Liver (tissue), 9 donors: ENCODE measurements around the gene CTXND1. TPM values are rescaled to one million over a fixed set of nuclear protein-coding genes. Genes with fewer than 3 reads are reported as not detected.

ENCODE experiments used
- DNase-seq: peaks from one replicate; pipeline ENCODE4 v3.0.0-alpha.2; 2017; ENCODE audit warnings: low spot score
- H3K27ac ChIP-seq, 2 donors: one replicate each; pipeline ENCODE4 v1.7.0; 2013; ENCODE audit warnings: inconsistent platforms in 2 of 2, low read length in 2 of 2, control low read depth in 1 of 2, low read depth in 1 of 2, mild to moderate bottlenecking in 1 of 2
- H3K27me3 ChIP-seq, 4 donors: one replicate each; pipeline versions ENCODE4 v1.6.1 to v1.7.0; 2013; ENCODE audit warnings: low read length in 3 of 4, inconsistent platforms in 1 of 4, mild to moderate bottlenecking in 1 of 4, moderate library complexity in 1 of 4; ENCODE audit not compliant: control insufficient read depth in 4 of 4, insufficient read depth in 4 of 4
- H3K36me3 ChIP-seq, 4 donors: one replicate each; pipeline versions ENCODE4 v1.6.1 to v1.7.0; 2013; ENCODE audit warnings: low read length in 3 of 4, mild to moderate bottlenecking in 3 of 4, low read depth in 1 of 4, moderate library complexity in 1 of 4; ENCODE audit not compliant: control insufficient read depth in 4 of 4, insufficient read depth in 3 of 4
- H3K4me1 ChIP-seq, 4 donors: one replicate each; pipeline versions ENCODE4 v1.6.1 to v1.7.0; 2013; ENCODE audit warnings: low read length in 3 of 4, mild to moderate bottlenecking in 3 of 4, moderate library complexity in 1 of 4; ENCODE audit not compliant: control insufficient read depth in 4 of 4, insufficient read depth in 4 of 4
- H3K4me3 ChIP-seq, 3 donors: one replicate each; pipeline versions ENCODE4 v1.6.1 to v1.7.0; 2013; ENCODE audit warnings: low read length in 3 of 3, control low read depth in 1 of 3, low read depth in 1 of 3, mild to moderate bottlenecking in 1 of 3
- H3K9ac ChIP-seq, 2 donors: one replicate each; pipeline ENCODE4 v1.7.0; 2013; ENCODE audit warnings: low read length in 2 of 2, mild to moderate bottlenecking in 2 of 2, moderate library complexity in 2 of 2, control low read depth in 1 of 2, low read depth in 1 of 2
- H3K9me3 ChIP-seq, 4 donors: one replicate each; pipeline versions ENCODE4 v1.6.1 to v1.7.0; 2013; ENCODE audit warnings: low read length in 3 of 4; ENCODE audit not compliant: control insufficient read depth in 4 of 4
- ATF3 ChIP-seq: IDR thresholded peaks from 2 replicates; pipeline ENCODE4 v1.6.1; 2016; ENCODE audit warnings: antibody characterized with exemption
- EGR1 ChIP-seq, 2 donors: IDR thresholded peaks; 2 replicates each; pipeline ENCODE4 v1.6.1; 2016 to 2018; ENCODE audit warnings: antibody characterized with exemption in 2 of 2, low read depth in 2 of 2
- FOXA1 ChIP-seq: IDR thresholded peaks from 2 replicates; pipeline ENCODE4 v1.6.1; 2016; ENCODE audit warnings: antibody characterized with exemption
- GABPA ChIP-seq, 2 donors: IDR thresholded peaks in 1 of 2; conservative IDR thresholded peaks in 1 of 2; 2 replicates each; pipeline ENCODE4 v1.6.1; 2016; ENCODE audit warnings: antibody characterized with exemption in 2 of 2, mild to moderate bottlenecking in 1 of 2, moderate library complexity in 1 of 2
- HNF4A ChIP-seq, 2 donors: conservative IDR thresholded peaks; 2 replicates each; pipeline ENCODE4 v1.6.1; 2016; ENCODE audit warnings: antibody characterized with exemption in 2 of 2, mild to moderate bottlenecking in 2 of 2
- JUND ChIP-seq, 2 donors: IDR thresholded peaks; 2 replicates each; pipeline ENCODE4 v1.6.1; 2016; ENCODE audit warnings: antibody characterized with exemption in 2 of 2
- MAX ChIP-seq: IDR thresholded peaks from 2 replicates; pipeline ENCODE4 v1.6.1; 2016; ENCODE audit warnings: antibody characterized with exemption
- NR2F2 ChIP-seq: IDR thresholded peaks from 2 replicates; pipeline ENCODE4 v1.6.1; 2016; ENCODE audit warnings: antibody characterized with exemption
- RAD21 ChIP-seq, 2 donors: IDR thresholded peaks; 2 replicates each; pipeline ENCODE4 v1.6.1; 2016; ENCODE audit warnings: antibody characterized with exemption in 2 of 2, mild to moderate bottlenecking in 2 of 2
- REST ChIP-seq: IDR thresholded peaks from 2 replicates; pipeline ENCODE4 v1.6.1; 2016; ENCODE audit warnings: antibody characterized with exemption, mild to moderate bottlenecking
- SP1 ChIP-seq: IDR thresholded peaks from 2 replicates; pipeline ENCODE4 v1.6.1; 2018; ENCODE audit warnings: antibody characterized with exemption, mild to moderate bottlenecking
- TAF1 ChIP-seq: conservative IDR thresholded peaks from 2 replicates; pipeline ENCODE4 v1.6.1; 2016; ENCODE audit warnings: antibody characterized with exemption, mild to moderate bottlenecking
- YY1 ChIP-seq: IDR thresholded peaks from 2 replicates; pipeline ENCODE4 v1.6.1; 2016; ENCODE audit warnings: antibody characterized with exemption, mild to moderate bottlenecking
- ZBTB33 ChIP-seq: IDR thresholded peaks from 2 replicates; pipeline ENCODE4 v1.6.1; 2016; ENCODE audit warnings: antibody characterized with exemption
- WGBS: extraction: QIAGEN DNeasy Blood & Tissue Kit; methylation state at CpG from one replicate; pipeline ENCODE4 v1.1.7; 2013; 5-methylcytosine and 5-hydroxymethylcytosine counted together
- polyA plus RNA-seq, 2 donors: library from polyadenylated mRNA; stranded (reverse) in 1 of 2; unstranded in 1 of 2; fragments of 200-250 nt in 1 of 2; fragments of >200 nt in 1 of 2; fragmentation: Nextera tagmentation in 1 of 2; extraction: Ambion mirVana in 1 of 2; gene quantifications; one replicate each; pipeline versions ENCODE4 v1.2.1 to v1.2.3, GENCODE V29; 2013 to 2015
- total RNA-seq, 2 donors: library from RNA; depleted of rRNA; stranded (reverse); fragments of >200 nt; gene quantifications; one replicate each; pipeline ENCODE4 v1.2.3, GENCODE V29; 2014
- donor health status: healthy.
- donor health status: healthy.
- donor health status: healthy.
- donor health status: healthy.
- donor health status: healthy.

The CTXND1 gene
- total and polyA plus RNA-seq, 4 donors = 2.9 to 4.1 (median 3.1) TPM

GRCh38 chr15:80186597-80186996 is 65.4 kb downstream of the CTXND1 start:
- Histone ChIP-seq H3K9me3 (no peaks in the 10 kb centered on the region), H3K9ac (no peak overlapping the region), H3K4me1 (no peaks in the 10 kb centered on the region), H3K27ac (no peak overlapping the region), H3K4me3 (no peak overlapping the region), H3K36me3 (peaks cover 19 to 65% (median 50%) of the 10 kb centered on the region in 4 donors), H3K27me3 (no peaks in the 10 kb centered on the region)
- TF ChIP-seq EGR1 (IDR thresholded peaks at IDR 0.05; ENCODE audit: low read depth in 2 of 2) = no peak
- no peak for TF ChIP-seq YY1
- TF ChIP-seq MAX = no peak
- TF ChIP-seq HNF4A (conservative IDR thresholded peaks at IDR 0.05) = no peak
- TF ChIP-seq GABPA (IDR thresholded peaks at IDR 0.05 in 1 of 2, conservative IDR thresholded peaks at IDR 0.05 in 1 of 2) = no peak
- TF ChIP-seq RAD21 (IDR thresholded peaks at IDR 0.05) = no peak
- TF ChIP-seq NR2F2 = no peak
- TF ChIP-seq ATF3 = no peak
- no peak for TF ChIP-seq ZBTB33
- no peak for TF ChIP-seq TAF1
- WGBS = 98% methylated on average over 1 of the region's 1 CpG
- DNase-seq = no peak

GRCh38 chr15:80186066-80186465 is 65.9 kb downstream of the CTXND1 start:
- H3K27ac ChIP-seq = no peak overlapping the region
- H3K9ac ChIP-seq = no peak overlapping the region
- no peaks in the 10 kb centered on the region for H3K4me1 ChIP-seq
- H3K36me3 ChIP-seq = peaks cover 19 to 69% (median 55%) of the 10 kb centered on the region in 4 donors
- DNase-seq = no peak
- H3K4me3 ChIP-seq = no peak overlapping the region
- no peaks in the 10 kb centered on the region for H3K9me3 ChIP-seq
- 98% methylated on average over 7 of the region's 7 CpGs for WGBS
- H3K27me3 ChIP-seq = no peaks in the 10 kb centered on the region
- no peak for TF ChIP-seq HNF4A (conservative IDR thresholded peaks at IDR 0.05)

GRCh38 chr15:80185152-80185551 is 66.9 kb downstream of the CTXND1 start:
- H3K27ac ChIP-seq = no peak overlapping the region
- DNase-seq = no peak
- H3K9me3 ChIP-seq = no peaks in the 10 kb centered on the region
- over 99% methylated on average over 2 of the region's 2 CpGs for WGBS
- no peaks in the 10 kb centered on the region for H3K27me3 ChIP-seq
- H3K36me3 ChIP-seq = peaks cover 19 to 79% (median 63%) of the 10 kb centered on the region in 4 donors
- no peaks in the 10 kb centered on the region for H3K4me1 ChIP-seq
- H3K4me3 ChIP-seq = no peak overlapping the region
- no peak for TF ChIP-seq HNF4A (conservative IDR thresholded peaks at IDR 0.05)
- TF ChIP-seq RAD21 (IDR thresholded peaks at IDR 0.05) = no peak
- TF ChIP-seq GABPA (IDR thresholded peaks at IDR 0.05 in 1 of 2, conservative IDR thresholded peaks at IDR 0.05 in 1 of 2) = no peak
- no peak for TF ChIP-seq JUND (IDR thresholded peaks at IDR 0.05)
- no peak overlapping the region for H3K9ac ChIP-seq

GRCh38 chr15:80184554-80184953 is 67.5 kb downstream of the CTXND1 start:
- 96% methylated on average over 7 of the region's 7 CpGs for WGBS
- DNase-seq = no peak
- TF ChIP-seq HNF4A (conservative IDR thresholded peaks at IDR 0.05) (no peak), TAF1 (no peak), FOXA1 (no peak), GABPA (IDR thresholded peaks at IDR 0.05 in 1 of 2, conservative IDR thresholded peaks at IDR 0.05 in 1 of 2) (no peak), RAD21 (IDR thresholded peaks at IDR 0.05) (no peak), SP1 (no peak), REST (no peak)
- no peaks in the 10 kb centered on the region for H3K4me1 ChIP-seq
- H3K36me3 ChIP-seq = peaks cover 23 to 83% (median 68%) of the 10 kb centered on the region in 4 donors
- H3K4me3 ChIP-seq = no peak overlapping the region
- H3K27ac ChIP-seq = no peak overlapping the region
- no peaks in the 10 kb centered on the region for H3K27me3 ChIP-seq
- no peaks in the 10 kb centered on the region for H3K9me3 ChIP-seq
- no peak overlapping the region for H3K9ac ChIP-seq
